ENCODE results near the gene ENDOG.
A peak's percentile ranks its signal among the peaks of the same experiment; 100 is the strongest.
"Not testable (repeated sequence)": the region's sequence is repeated elsewhere in the genome, so short reads cannot be mapped to it uniquely, and the experiment has no call there.

The ENDOG gene

GRCh38 chr9:128829477-128830251, 11.4 kb downstream of the ENDOG start, which contains the start of gene SPOUT1:
TSS of gene SPOUT1 (minus strand) at chr9:128829794. CDS start at chr9:128829780, 14 bp downstream.
- DNase-seq = peak; percentile 96

- no peak for DNase-seq
Observed at GRCh38 chr9:128833696-128834095, 15.4 kb downstream of the ENDOG start.

- DNase-seq = no peak
Observed at GRCh38 chr9:128835246-128836210, 17.2 kb downstream of the ENDOG start.

GRCh38 chr9:128836509-128837145, 18.3 kb downstream of the ENDOG start:
- DNase-seq = no peak

- no peak for DNase-seq
Observed at GRCh38 chr9:128838338-128838737, 20.0 kb downstream of the ENDOG start.

- DNase-seq = no peak
Observed at GRCh38 chr9:128840524-128840923, 22.2 kb downstream of the ENDOG start.

- DNase-seq = no peak
Observed at GRCh38 chr9:128841694-128842492, 23.6 kb downstream of the ENDOG start.

GRCh38 chr9:128843171-128843570, 24.9 kb downstream of the ENDOG start:
- DNase-seq = not testable (repeated sequence)

- no peak for DNase-seq
Observed at GRCh38 chr9:128845186-128845931, 27.1 kb downstream of the ENDOG start.

- no peak for DNase-seq
Observed at GRCh38 chr9:128846680-128847030, 28.4 kb downstream of the ENDOG start.

- no peak for DNase-seq
Observed at GRCh38 chr9:128847803-128848202, 29.5 kb downstream of the ENDOG start.

GRCh38 chr9:128851024-128851423, 32.7 kb downstream of the ENDOG start:
- DNase-seq = not testable (repeated sequence)

- DNase-seq = not testable (repeated sequence)
Observed at GRCh38 chr9:128851779-128852600, 33.7 kb downstream of the ENDOG start.

GRCh38 chr9:128852646-128853045, 34.3 kb downstream of the ENDOG start:
- DNase-seq = not testable (repeated sequence)

GRCh38 chr9:128854454-128854853, 36.2 kb downstream of the ENDOG start:
- not testable (repeated sequence) for DNase-seq

- not testable (repeated sequence) for DNase-seq
Observed at GRCh38 chr9:128858476-128858875, 40.2 kb downstream of the ENDOG start.

- DNase-seq = no peak
Observed at GRCh38 chr9:128860937-128861336, 42.6 kb downstream of the ENDOG start.

- no peak for DNase-seq
Observed at GRCh38 chr9:128861501-128861900, 43.2 kb downstream of the ENDOG start.

- no peak for DNase-seq
Observed at GRCh38 chr9:128862401-128862851, 44.1 kb downstream of the ENDOG start.

GRCh38 chr9:128863647-128864046, 45.3 kb downstream of the ENDOG start:
- peak; percentile 95 for DNase-seq
